NCI-H345 treated with DMSO at 0.1 percent for 48 hours (cell line): Measurements from ENCODE around the gene AKR1C1.
"Not testable (repeated sequence)": the region's sequence is repeated elsewhere in the genome, so short reads cannot be mapped to it uniquely, and the experiment has no call there.

ENCODE experiments used
- DNase-seq: peaks from one replicate; lab custom pipeline; 2025; ENCODE audit not compliant: unreplicated experiment; lab: John Stamatoyannopoulos, UW

Gene AKR1C1

GRCh38 chr10:4947039-4947634 is 16.1 kb upstream of the AKR1C1 start:
- no peak for DNase-seq

GRCh38 chr10:4947635-4948596 is 15.3 kb upstream of the AKR1C1 start:
- no peak for DNase-seq

GRCh38 chr10:4951512-4952162 is 11.6 kb upstream of the AKR1C1 start:
- DNase-seq: not testable (repeated sequence)

GRCh38 chr10:4953405-4953804 is 9.8 kb upstream of the AKR1C1 start:
- DNase-seq: no peak

- DNase-seq: not testable (repeated sequence)
Measured at GRCh38 chr10:4956088-4956487, 7.1 kb upstream of the AKR1C1 start.

GRCh38 chr10:4956955-4957645 is 6.1 kb upstream of the AKR1C1 start:
- DNase-seq: not testable (repeated sequence)

- not testable (repeated sequence) for DNase-seq
Measured at GRCh38 chr10:4961558-4961957, 1.7 kb upstream of the AKR1C1 start.

- not testable (repeated sequence) for DNase-seq
Measured at GRCh38 chr10:4962308-4962707, 907 bp upstream of the AKR1C1 start.

- not testable (repeated sequence) for DNase-seq
Measured at GRCh38 chr10:4963815-4964154, 570 bp downstream of the AKR1C1 start.

GRCh38 chr10:4965763-4966162 is 2.5 kb downstream of the AKR1C1 start:
- DNase-seq: not testable (repeated sequence)

GRCh38 chr10:4967189-4967588 is 4.0 kb downstream of the AKR1C1 start:
- not testable (repeated sequence) for DNase-seq

- DNase-seq: not testable (repeated sequence)
Measured at GRCh38 chr10:4969289-4969688, 6.1 kb downstream of the AKR1C1 start.

- not testable (repeated sequence) for DNase-seq
Measured at GRCh38 chr10:4970362-4970761, 7.1 kb downstream of the AKR1C1 start.

GRCh38 chr10:4972369-4973142 is 9.3 kb downstream of the AKR1C1 start:
- not testable (repeated sequence) for DNase-seq

GRCh38 chr10:4973294-4973693 is 10.1 kb downstream of the AKR1C1 start:
- not testable (repeated sequence) for DNase-seq

- not testable (repeated sequence) for DNase-seq
Measured at GRCh38 chr10:4974400-4974799, 11.2 kb downstream of the AKR1C1 start.

- DNase-seq: no peak
Measured at GRCh38 chr10:4977025-4977424, 13.8 kb downstream of the AKR1C1 start.

GRCh38 chr10:4978870-4979269 is 15.7 kb downstream of the AKR1C1 start:
- no peak for DNase-seq

GRCh38 chr10:4980793-4981192 is 17.6 kb downstream of the AKR1C1 start:
- DNase-seq: no peak

GRCh38 chr10:4981722-4982471 is 18.7 kb downstream of the AKR1C1 start:
- no peak for DNase-seq
